ENCODE measurements around the gene GNAQ.

Gene GNAQ

GRCh38 chr9:78053627-78054026 lies 22.0 kb upstream of the GNAQ start:
- Histone ChIP-seq H2BK120ac (ENCODE audit: low read depth, low read length) (no peak overlapping the region), H3K4ac (ENCODE audit: low read depth in 1 of 2, low read length in 2 of 2) (no peak overlapping the region), H3K4me3 (ENCODE audit: insufficient read depth in 1 of 2, low read depth in 1 of 2, low read length in 2 of 2) (no peak overlapping the region), H3K9ac (ENCODE audit: low read length) (no peak overlapping the region), H3K36me3 (ENCODE audit: control insufficient read depth in 1 of 2, insufficient read depth in 2 of 2, low read depth in 1 of 2, low read length in 2 of 2) (no peaks in the 10 kb centered on the region), H3K23ac (ENCODE audit: low read length in 2 of 2) (no peak overlapping the region), H2AK5ac (ENCODE audit: low read length, severe bottlenecking) (no peak overlapping the region), H3K4me2 (ENCODE audit: low read length, poor library complexity, severe bottlenecking) (no peak overlapping the region), H4K8ac (ENCODE audit: low read length) (no peak overlapping the region), H3K27me3 (ENCODE audit: control insufficient read depth in 1 of 2, insufficient read depth in 1 of 2, low read length in 2 of 2) (peaks cover 0 to 8% of the 10 kb centered on the region in 2 experiments), H2BK12ac (ENCODE audit: low read length in 2 of 2) (no peak overlapping the region), H3K27ac (ENCODE audit: low read length, poor library complexity, severe bottlenecking) (no peak overlapping the region), H2BK15ac (ENCODE audit: low read depth, poor library complexity, severe bottlenecking) (no peak overlapping the region), H2AFZ (ENCODE audit: low read depth, low read length) (no peak overlapping the region), H3K9me3 (ENCODE audit: control insufficient read depth, low read length) (peaks cover 3% of the 10 kb centered on the region), H3K18ac (ENCODE audit: low read depth in 1 of 2, low read length in 2 of 2) (no peak overlapping the region), H4K91ac (ENCODE audit: low read length) (no peak overlapping the region), H3K4me1 (ENCODE audit: control insufficient read depth, insufficient read depth, low read depth, low read length) (no peaks in the 10 kb centered on the region), H3K79me1 (replicated peaks; ENCODE audit: low read length, poor library complexity, severe bottlenecking) (no peaks in the 10 kb centered on the region), H3K14ac (ENCODE audit: low read length in 2 of 2) (no peak overlapping the region), H2BK5ac (ENCODE audit: low read depth, low read length, poor library complexity, severe bottlenecking) (no peak overlapping the region)
- DNase-seq, result no peak
- WGBS, result 96% methylated on average over 3 of the region's 3 CpGs

- peaks cover 0 to 8% of the 10 kb centered on the region in 2 experiments for H3K27me3 ChIP-seq (ENCODE audit: control insufficient read depth in 1 of 2, insufficient read depth in 1 of 2, low read length in 2 of 2)
- no peak overlapping the region for H2BK15ac ChIP-seq (ENCODE audit: low read depth, poor library complexity, severe bottlenecking)
- H4K8ac ChIP-seq (ENCODE audit: low read length), result no peak overlapping the region
- no peak overlapping the region for H2BK120ac ChIP-seq (ENCODE audit: low read depth, low read length)
- peaks cover 3% of the 10 kb centered on the region for H3K9me3 ChIP-seq (ENCODE audit: control insufficient read depth, low read length)
- H3K4me3 ChIP-seq (ENCODE audit: insufficient read depth in 1 of 2, low read depth in 1 of 2, low read length in 2 of 2), result no peak overlapping the region
- H3K18ac ChIP-seq (ENCODE audit: low read depth in 1 of 2, low read length in 2 of 2), result no peak overlapping the region
- no peak overlapping the region for H2BK12ac ChIP-seq (ENCODE audit: low read length in 2 of 2)
- H3K4me2 ChIP-seq (ENCODE audit: low read length, poor library complexity, severe bottlenecking), result no peak overlapping the region
- no peaks in the 10 kb centered on the region for H3K36me3 ChIP-seq (ENCODE audit: control insufficient read depth in 1 of 2, insufficient read depth in 2 of 2, low read depth in 1 of 2, low read length in 2 of 2)
- H3K23ac ChIP-seq (ENCODE audit: low read length in 2 of 2), result no peak overlapping the region
- no peaks in the 10 kb centered on the region for H3K79me1 ChIP-seq (replicated peaks; ENCODE audit: low read length, poor library complexity, severe bottlenecking)
- H3K9ac ChIP-seq (ENCODE audit: low read length), result no peak overlapping the region
- H2BK5ac ChIP-seq (ENCODE audit: low read depth, low read length, poor library complexity, severe bottlenecking), result no peak overlapping the region
- H2AK5ac ChIP-seq (ENCODE audit: low read length, severe bottlenecking), result no peak overlapping the region
- no peak for DNase-seq
- no peaks in the 10 kb centered on the region for H3K4me1 ChIP-seq (ENCODE audit: control insufficient read depth, insufficient read depth, low read depth, low read length)
- no peak overlapping the region for H3K4ac ChIP-seq (ENCODE audit: low read depth in 1 of 2, low read length in 2 of 2)
- H2AFZ ChIP-seq (ENCODE audit: low read depth, low read length), result no peak overlapping the region
- H3K27ac ChIP-seq (ENCODE audit: low read length, poor library complexity, severe bottlenecking), result no peak overlapping the region
- no peak overlapping the region for H3K14ac ChIP-seq (ENCODE audit: low read length in 2 of 2)
- H4K91ac ChIP-seq (ENCODE audit: low read length), result no peak overlapping the region
These were observed 18.8 kb upstream of the GNAQ start for GRCh38 chr9:78050421-78050820.

DNA sequence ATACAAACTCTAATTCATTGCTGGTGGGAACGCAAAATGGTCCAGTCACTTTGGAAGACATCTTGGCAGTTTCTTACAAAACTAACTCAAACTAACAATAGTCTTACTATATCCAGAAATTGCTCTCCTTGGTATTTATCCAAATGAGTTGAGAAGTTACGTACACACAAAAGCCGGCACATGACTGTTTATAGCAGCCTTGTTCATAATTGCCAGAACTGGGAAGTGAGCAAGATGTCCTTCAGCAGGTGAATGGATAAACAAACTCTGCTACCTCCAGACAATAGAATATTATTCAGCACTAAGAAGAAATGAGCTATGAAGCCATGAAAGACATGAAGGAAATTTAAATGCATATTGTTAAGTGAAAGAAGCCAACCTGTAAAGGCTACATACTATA lies 17.9 kb upstream of the GNAQ start:
- Histone ChIP-seq H3K9me3 (ENCODE audit: control insufficient read depth, low read length) (peaks cover 3% of the 10 kb centered on the region), H3K23ac (ENCODE audit: low read length in 2 of 2) (no peak overlapping the region), H3K79me1 (replicated peaks; ENCODE audit: low read length, poor library complexity, severe bottlenecking) (no peaks in the 10 kb centered on the region), H3K4me3 (ENCODE audit: insufficient read depth in 1 of 2, low read depth in 1 of 2, low read length in 2 of 2) (no peak overlapping the region), H3K4ac (ENCODE audit: low read depth in 1 of 2, low read length in 2 of 2) (no peak overlapping the region), H2BK120ac (ENCODE audit: low read depth, low read length) (no peak overlapping the region), H4K91ac (ENCODE audit: low read length) (no peak overlapping the region), H2BK12ac (ENCODE audit: low read length in 2 of 2) (no peak overlapping the region), H3K27ac (ENCODE audit: low read length, poor library complexity, severe bottlenecking) (no peak overlapping the region), H4K8ac (ENCODE audit: low read length) (no peak overlapping the region), H3K18ac (ENCODE audit: low read depth in 1 of 2, low read length in 2 of 2) (no peak overlapping the region), H3K36me3 (ENCODE audit: control insufficient read depth in 1 of 2, insufficient read depth in 2 of 2, low read depth in 1 of 2, low read length in 2 of 2) (no peaks in the 10 kb centered on the region), H2AK5ac (ENCODE audit: low read length, severe bottlenecking) (no peak overlapping the region), H3K4me1 (ENCODE audit: control insufficient read depth, insufficient read depth, low read depth, low read length) (no peaks in the 10 kb centered on the region), H2BK15ac (ENCODE audit: low read depth, poor library complexity, severe bottlenecking) (no peak overlapping the region), H3K14ac (ENCODE audit: low read length in 2 of 2) (no peak overlapping the region), H3K27me3 (ENCODE audit: control insufficient read depth in 1 of 2, insufficient read depth in 1 of 2, low read length in 2 of 2) (peaks cover 0 to 8% of the 10 kb centered on the region in 2 experiments), H2AFZ (ENCODE audit: low read depth, low read length) (no peak overlapping the region), H3K4me2 (ENCODE audit: low read length, poor library complexity, severe bottlenecking) (no peak overlapping the region), H3K9ac (ENCODE audit: low read length) (no peak overlapping the region), H2BK5ac (ENCODE audit: low read depth, low read length, poor library complexity, severe bottlenecking) (no peak overlapping the region)
- 90% methylated on average over 3 of the region's 3 CpGs for WGBS
- DNase-seq, result no peak

GRCh38 chr9:78047106-78047505 lies 15.5 kb upstream of the GNAQ start:
- Histone ChIP-seq H3K9me3 (ENCODE audit: control insufficient read depth, low read length) (no peaks in the 10 kb centered on the region), H3K27me3 (ENCODE audit: control insufficient read depth in 1 of 2, insufficient read depth in 1 of 2, low read length in 2 of 2) (peaks cover 0 to 2% of the 10 kb centered on the region in 2 experiments), H3K9ac (ENCODE audit: low read length) (no peak overlapping the region), H4K8ac (ENCODE audit: low read length) (no peak overlapping the region), H3K4me1 (ENCODE audit: control insufficient read depth, insufficient read depth, low read depth, low read length) (no peaks in the 10 kb centered on the region), H3K4ac (ENCODE audit: low read depth in 1 of 2, low read length in 2 of 2) (no peak overlapping the region), H3K4me3 (ENCODE audit: insufficient read depth in 1 of 2, low read depth in 1 of 2, low read length in 2 of 2) (no peak overlapping the region), H2BK12ac (ENCODE audit: low read length in 2 of 2) (no peak overlapping the region), H3K14ac (ENCODE audit: low read length in 2 of 2) (no peak overlapping the region), H3K23ac (ENCODE audit: low read length in 2 of 2) (no peak overlapping the region), H3K18ac (ENCODE audit: low read depth in 1 of 2, low read length in 2 of 2) (no peak overlapping the region), H2AFZ (ENCODE audit: low read depth, low read length) (no peak overlapping the region), H4K91ac (ENCODE audit: low read length) (no peak overlapping the region), H3K27ac (ENCODE audit: low read length, poor library complexity, severe bottlenecking) (no peak overlapping the region), H2BK120ac (ENCODE audit: low read depth, low read length) (no peak overlapping the region), H3K4me2 (ENCODE audit: low read length, poor library complexity, severe bottlenecking) (no peak overlapping the region), H3K79me1 (replicated peaks; ENCODE audit: low read length, poor library complexity, severe bottlenecking) (no peaks in the 10 kb centered on the region), H2BK15ac (ENCODE audit: low read depth, poor library complexity, severe bottlenecking) (no peak overlapping the region), H3K36me3 (ENCODE audit: control insufficient read depth in 1 of 2, insufficient read depth in 2 of 2, low read depth in 1 of 2, low read length in 2 of 2) (no peaks in the 10 kb centered on the region), H2AK5ac (ENCODE audit: low read length, severe bottlenecking) (no peak overlapping the region), H2BK5ac (ENCODE audit: low read depth, low read length, poor library complexity, severe bottlenecking) (no peak overlapping the region)
- DNase-seq, result no peak
- no CpG with 5 or more reads among the region's 4 CpGs for WGBS
